GM18511 (cell line): ENCODE measurements around the gene LACRT.
A peak's percentile ranks its signal among the peaks of the same experiment; 100 is the strongest.

Source experiments
- ATAC-seq: cut with Tn5 transposase; IDR thresholded peaks from one replicate; pipeline ENCODE4 v1.9.1; 2021; ENCODE audit warnings: mild to moderate bottlenecking, moderate library complexity; ENCODE audit not compliant: unreplicated experiment

LACRT gene

DNA sequence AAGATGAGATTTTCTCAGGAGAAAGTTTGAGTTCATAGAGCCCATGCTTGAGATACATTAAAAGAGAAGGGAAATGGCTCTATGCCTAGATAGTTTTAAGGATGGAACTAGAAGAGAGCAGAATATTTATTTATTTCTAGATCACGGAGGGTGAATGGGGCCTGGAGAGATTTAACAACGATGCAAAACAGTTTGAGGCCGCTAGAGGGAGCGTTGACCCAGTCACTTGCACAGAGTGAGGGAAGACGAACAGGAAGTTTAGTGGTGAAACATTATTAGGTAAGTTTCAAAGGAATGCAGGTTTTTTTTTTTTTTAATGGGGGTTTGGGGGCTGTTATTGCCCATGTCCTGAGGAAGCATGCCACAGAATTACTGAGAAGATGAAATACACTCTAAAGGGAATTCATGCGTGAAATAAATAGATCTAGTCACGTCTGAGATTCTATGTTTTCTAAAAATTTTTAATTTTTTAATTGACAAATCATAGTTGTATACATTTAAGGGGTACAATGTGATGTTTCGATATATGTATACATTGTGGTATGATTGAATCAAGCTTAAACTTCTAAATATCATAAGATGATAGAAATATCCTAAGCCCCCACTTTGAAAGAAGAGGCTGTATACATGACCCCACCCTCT is 31.4 kb downstream of the LACRT start:
- peak; percentile 96 for ATAC-seq

DNA sequence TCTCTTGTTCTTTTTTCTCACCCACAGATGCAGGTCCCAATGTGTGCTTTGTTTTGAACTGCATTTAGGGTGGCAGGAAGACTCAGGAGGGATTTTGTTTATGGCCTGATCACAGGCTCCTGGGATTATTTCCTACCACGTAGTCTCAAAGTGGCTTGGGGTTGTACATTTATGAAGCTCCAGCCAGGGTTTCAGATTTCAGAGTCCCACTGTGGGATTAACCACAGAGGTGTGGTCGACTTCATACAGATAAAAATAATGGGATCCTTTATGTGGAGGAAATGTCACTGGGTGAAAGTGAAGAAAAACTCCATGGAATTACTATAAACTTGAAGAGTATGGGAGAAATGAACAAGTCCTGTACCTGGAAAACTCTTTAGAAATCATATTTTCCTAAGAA is 32.0 kb downstream of the LACRT start:
- ATAC-seq, result no peak

DNA sequence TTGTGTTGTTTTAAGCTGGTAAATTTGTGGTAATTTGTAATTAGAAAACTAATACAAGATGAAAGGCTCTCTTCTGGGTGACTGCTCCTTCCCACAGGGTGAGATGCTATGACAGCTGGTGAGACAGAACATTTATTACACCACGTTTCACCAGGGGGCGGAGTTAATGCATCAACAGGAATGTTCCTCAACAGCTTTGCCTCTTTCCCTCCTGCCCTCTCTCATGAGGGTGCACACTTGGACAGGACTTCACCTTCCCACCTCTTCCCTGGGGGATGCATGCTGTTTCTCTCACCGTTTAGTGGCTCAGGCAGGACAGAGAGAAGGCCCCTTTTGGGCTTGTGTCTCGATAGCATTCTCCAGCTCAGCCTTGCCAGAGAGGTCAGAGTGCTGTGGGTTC is 32.9 kb downstream of the LACRT start:
- ATAC-seq, result no peak

DNA sequence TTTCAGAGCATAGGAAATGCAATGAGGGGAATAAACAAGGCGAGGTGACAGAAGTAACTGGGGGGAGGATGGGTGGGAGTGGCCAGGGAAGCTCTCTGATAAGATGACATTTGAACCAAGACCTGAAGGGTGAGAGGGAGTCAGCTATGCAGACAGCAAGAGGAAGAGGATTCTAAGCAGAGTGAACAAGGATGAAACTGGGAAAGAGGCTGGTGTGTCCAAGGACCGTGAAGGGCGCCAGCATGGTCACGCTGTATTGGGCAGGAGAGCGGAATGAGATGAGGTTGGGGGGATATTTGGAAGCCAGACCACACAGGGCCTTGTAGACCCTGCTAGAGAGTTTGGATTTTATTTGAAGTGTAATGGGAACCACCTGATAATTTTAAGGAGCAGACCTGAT is 35.7 kb downstream of the LACRT start:
- no peak for ATAC-seq

DNA sequence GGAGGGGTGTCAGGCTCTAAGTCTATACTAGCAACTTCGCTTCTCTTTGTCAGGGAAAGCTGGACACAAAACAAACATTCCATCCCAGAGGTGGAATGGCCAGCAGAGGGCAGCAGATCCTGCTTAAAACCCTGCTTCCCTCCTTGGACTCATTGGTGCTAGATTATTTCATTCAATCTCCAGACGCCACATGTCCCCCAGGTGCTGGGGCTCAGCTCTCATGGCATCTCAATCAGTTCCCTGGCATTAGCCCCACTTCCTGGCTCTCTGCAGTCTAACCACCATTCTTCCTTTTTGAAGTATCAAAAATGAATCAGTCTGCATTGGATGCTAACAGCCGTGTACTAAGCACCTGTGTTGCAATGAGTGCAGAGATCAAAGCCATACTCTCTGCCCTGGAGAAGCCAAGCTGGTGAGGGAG is 38.2 kb downstream of the LACRT start:
- no peak for ATAC-seq

DNA sequence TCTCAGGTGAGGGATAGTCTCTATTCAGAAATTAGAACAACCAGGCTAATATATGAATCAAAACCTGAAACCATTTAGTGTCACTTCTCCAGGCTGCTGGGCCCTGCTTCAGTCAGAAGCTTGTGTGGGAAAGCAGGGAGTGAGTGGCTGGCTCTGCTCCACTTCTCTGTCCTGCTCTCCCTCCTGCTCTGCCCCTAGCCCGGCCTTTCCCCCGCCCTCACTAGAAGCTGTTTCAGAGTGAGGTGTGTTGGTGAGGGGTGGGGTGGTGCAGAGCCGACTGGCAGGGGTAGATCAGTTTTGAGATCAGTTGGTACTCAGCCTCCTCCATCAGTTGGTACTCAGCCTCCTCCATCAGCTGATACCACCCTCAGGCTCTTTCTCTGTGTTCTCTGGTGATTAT is 39.2 kb downstream of the LACRT start:
- ATAC-seq, result no peak

DNA sequence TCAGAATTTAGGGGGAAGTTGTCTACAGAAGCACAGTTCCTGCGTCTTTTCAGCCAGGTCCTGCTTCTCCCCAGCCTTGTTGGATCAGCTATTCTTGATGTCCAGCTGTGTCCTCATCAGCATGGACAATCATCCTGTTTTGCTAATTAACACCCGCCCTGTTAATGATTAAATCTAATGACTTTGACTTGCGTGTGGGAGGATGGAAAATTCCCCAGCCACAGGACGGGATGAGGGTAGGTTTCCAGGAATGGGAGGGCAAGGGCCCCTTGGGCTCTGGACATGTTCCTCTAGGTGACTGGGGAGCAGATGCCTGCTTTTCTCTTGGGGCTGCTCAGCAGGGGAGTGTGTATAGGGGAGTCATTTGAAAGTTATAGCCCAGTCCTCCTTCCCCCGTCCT is 41.0 kb downstream of the LACRT start:
- no peak for ATAC-seq

DNA sequence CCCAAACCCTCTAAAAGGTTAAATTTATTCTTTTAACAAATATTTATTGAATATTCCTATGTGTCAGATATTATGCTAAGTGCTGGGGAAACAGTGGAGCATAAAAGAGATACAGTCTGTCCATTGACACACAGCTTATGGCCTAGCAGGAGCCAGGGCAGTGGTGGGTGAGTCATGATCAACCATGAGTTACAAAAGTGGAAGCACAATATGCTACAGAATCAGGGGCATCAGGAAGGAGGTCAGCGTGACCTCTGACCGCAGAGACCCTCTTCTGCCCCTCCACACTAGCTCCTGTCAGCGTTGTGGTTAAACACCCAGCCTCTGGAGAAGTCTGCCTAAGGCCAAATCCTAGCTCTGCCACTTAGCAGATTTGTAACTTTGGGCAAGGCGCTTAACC is 41.6 kb downstream of the LACRT start:
- no peak for ATAC-seq

DNA sequence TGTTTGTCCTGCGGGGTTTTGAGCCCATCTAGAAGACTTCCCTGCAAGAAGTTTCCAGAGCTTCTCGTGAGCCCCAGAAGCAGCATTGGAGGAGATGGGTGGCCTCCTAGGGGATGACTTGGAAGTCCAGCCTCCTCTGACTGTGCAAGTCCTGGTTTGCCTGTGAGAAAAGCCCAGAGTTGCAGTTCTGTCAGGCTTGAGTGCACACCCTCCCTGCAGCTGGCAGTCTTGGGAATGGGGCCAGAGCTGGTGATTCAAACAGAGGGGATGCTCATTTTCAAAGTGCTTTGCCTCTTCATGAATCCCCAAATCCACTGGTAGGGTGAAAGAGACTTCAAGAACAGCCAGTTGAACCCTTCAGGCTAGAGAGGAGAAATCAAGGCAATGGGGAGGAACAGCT is 42.4 kb downstream of the LACRT start:
- no peak for ATAC-seq

DNA sequence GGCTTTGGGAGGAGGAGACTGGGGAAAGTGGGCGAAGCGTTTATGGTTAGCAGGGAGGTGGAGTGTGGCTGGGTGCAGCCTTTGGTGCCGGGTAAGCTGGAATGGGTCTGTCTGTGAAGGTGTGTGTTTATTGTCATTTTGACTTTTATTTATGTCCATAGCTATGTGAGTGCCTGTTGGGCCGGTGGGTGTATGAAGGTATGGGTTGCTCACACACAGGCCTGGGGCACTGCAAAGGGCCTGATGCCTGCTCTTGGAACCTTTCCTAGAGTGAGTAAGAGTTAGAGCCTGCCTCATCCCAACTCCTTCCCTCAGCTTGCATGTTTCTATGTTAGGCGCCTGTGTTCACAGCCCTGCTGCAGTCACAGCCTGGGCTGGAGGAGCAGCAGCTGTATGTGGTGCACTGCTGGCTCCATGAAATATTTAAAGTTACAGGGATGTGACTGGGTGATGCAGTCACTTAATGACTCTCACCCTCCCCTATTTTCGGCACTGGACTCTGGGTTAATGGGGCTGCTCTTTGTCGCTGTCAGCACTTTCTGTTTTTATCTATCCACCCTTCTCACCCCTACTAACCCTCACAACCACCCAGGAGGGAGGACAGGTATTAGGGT is 43.6 kb downstream of the LACRT start:
- ATAC-seq, result no peak

DNA sequence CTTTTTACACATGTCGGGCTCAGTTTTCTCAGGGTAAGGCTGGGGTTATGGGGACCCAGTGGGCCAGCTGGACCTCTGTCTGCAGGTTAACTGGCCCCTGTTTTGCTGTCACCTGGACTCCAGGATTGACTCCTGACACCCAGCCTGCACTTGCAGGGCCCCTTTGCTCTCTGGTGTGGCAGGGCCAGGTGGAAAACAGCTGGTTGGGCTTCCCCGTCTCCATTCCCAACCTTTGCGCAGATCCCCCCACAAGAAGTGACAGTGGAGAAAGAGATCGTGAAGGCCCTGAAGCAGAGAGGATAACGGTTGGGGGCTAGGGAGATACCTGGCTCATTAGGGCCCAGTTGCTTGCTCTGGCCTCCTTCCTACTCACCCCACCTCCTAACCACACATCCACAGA is 44.7 kb downstream of the LACRT start:
- ATAC-seq, result no peak

DNA sequence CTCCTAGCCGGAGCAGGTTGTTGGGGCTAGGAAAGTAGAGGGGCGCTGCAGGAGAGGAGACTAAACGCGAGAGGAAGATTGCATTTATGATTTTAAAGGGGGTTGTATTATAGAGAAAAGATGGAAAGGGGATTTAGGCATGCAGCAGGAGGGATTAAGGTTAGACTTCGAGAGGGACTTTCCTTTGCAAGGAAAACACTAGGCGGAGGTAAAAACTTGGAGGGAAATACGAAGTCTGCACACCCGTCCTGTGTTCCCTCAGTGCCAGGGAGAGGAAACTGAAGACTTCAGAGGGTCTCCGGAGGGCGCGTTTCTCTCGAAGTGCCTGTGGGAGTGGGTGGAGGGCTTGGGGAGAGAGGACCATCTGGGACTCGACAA is 45.8 kb downstream of the LACRT start:
- ATAC-seq, result no peak

DNA sequence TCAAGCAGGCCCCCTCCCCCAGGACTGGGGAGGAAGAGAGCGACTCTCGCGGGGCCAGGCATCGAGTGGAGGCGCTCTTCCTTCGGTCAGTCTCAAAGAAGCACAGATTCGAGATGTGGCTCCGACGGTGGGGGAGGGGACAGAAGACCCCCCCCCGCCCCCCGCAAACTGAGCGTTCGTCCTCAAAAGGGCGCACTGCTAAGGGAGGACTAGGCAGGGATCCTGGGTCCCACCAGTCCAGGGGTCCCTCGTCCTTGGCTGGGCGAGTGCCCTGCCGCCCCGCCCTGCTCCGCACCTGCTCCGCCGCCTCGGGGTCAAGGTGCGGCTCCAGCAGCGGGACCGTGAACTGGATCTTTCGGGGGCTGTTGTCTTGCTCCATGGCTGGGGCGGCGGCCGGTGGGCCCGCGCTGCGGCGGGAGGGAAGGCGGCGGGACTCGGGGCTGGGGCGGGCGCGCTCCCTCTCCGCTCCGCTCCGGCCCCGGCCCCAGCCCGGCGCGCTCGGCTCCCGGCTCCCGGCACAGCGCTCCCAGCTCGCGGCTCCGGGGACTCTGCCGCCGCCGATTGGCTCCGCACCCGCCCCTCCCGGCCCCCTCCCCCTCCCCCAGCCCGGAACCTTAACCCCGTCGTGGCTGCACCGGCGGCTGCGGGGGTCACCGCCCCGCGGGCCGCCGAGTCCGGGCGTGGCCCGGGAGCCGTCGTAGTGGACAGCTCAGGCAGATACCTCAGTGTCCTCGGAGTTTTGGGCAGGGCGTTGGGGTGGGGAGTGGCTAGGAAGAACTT is 46.4 kb downstream of the LACRT start, which contains the start of gene PPP1R1A:
PPP1R1A (minus strand) TSS at position 550 of the 780 bp plus-strand sequence; CDS start at position 379, 171 bp downstream.
- no peak for ATAC-seq

DNA sequence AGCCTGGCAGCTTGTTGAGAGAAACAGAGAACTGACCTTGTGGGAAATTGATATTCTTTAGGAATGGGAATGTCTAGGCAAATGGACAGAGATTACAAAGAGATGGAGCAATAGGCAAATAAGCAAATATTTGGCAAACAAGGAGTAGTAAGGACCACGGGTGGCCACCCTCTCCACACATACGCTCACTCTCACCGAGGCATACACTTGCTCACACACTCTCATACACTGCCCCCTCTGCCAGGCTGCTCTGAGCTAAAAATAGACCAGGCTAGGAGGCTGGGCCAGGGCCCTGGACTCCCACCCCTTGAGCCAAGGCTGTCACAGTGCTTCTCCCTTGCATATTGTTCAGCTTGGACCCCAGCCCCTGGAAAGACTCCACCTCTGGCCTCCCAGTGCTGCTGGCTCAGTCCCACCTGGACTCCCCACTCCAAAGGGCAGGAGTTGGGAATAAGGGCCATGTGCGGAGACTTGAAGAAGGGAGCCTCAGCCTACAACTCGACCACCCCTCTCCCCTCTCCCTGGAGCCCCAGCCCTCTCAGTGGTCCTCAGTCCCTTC is 47.3 kb downstream of the LACRT start:
- ATAC-seq, result no peak

DNA sequence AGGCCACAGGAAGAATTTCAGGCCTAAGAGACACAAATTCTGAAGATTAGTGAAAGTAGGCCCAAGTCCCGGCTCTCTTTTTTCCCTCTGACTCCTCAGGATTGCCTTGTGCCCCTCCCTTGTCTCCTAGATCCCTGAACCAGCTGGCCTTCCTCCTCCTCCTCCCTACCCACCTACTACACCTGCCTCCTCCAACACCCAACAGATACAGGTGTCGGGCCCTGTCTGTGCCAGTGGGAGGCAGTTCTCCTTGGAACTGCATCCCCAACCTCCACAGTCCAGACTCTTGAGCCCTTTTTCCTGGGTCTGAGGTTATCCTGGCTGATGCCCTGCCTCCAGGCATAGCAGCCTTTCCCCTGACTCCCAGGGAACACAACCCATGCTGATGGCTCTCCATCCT is 48.1 kb downstream of the LACRT start:
- ATAC-seq, result no peak

DNA sequence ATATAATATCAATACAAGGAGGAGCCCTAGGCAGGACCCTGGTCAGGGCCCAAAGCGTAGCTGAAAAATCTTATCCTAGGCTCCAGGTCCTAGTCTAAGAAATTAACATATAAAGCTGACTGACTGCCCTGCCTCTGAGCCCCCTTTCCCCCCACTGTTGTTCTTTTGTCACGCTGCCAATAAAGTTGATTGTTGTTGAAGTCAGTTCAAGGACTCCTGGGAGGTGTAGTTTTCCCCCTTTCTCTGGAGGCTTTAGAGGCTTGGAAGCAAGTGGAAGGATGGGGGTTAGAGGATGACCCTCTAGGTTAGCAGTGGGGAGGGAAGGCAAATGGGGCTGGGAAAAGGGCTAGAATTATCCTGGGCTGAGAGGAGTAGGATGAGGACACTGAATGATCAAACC is 49.5 kb downstream of the LACRT start:
- no peak for ATAC-seq

DNA sequence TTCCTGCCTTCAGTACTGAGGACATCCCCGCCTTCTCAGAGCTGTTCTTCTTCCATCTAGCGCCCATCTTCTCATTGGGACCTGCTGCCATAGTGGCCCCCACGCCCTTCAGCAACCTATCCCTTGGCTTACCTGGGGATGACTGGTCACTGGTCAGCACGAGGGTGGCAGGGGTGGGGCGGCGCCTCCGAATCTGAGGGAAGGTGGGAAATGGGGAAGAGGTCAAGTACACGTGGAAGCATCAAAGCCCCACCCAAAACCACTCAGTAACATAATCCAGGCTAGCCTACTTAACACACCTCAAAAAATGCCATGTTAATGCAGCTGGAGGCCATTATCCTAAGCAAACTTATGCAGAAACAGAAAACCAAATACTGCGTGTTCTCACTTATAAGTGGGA is 50.6 kb downstream of the LACRT start:
- no peak for ATAC-seq

DNA sequence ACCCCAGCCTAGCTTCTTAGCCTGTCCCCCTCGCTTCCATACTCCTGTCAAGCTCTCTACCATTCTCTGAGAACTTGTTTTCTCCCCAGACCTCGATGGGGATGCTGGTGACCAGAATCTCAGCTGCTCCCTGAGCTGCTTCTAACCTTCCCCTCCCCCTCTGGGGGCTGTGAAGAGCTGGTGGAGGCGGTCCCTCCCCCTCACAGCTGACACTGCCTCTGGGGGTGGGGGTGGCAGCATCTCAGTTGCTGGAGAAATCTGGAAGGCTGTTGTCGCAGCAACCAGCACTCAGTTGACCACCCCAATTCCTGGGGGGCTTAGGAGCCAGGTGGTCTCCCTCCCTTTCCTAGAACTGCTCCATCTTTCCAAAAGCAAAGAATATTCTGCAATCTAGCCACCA is 51.0 kb downstream of the LACRT start:
- no peak for ATAC-seq

DNA sequence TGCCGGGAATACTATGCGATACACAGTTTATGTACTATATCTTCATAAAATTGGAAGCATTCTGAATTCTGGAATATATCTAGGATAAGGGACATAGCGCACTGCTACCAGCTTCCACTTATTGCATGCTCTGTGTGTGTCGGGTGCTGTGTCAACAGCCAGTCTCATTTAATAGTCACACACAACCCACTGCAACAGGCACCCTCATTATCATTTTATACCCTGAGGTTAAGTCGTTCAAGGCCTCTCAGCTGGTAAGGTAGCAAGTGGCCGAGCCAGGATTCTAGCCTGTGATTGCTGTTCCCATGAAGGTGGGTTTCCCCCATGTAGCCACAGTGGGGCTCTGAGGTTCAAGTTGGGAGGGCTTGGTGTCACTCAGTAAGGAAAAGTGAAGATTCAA is 53.3 kb downstream of the LACRT start:
- no peak for ATAC-seq
